ENCODE data around the gene SPACDR.
"Not testable (repeated sequence)": the region's sequence is repeated elsewhere in the genome, so short reads cannot be mapped to it uniquely, and the experiment has no call there.

SPACDR gene

GRCh38 chr7:100464210-100464660 is at the start of gene SPACDR:
SPACDR (minus strand) TSS chr7:100464260; CDS start chr7:100464025, 235 bp downstream.
- no peak for DNase-seq (ENCODE audit: low spot score)

GRCh38 chr7:100513212-100513810 is 49.3 kb upstream of the SPACDR start:
- no peak for DNase-seq (ENCODE audit: low spot score)

- DNase-seq (ENCODE audit: low spot score) = peak; percentile 81
Measured at GRCh38 chr7:100510437-100511239, 46.6 kb upstream of the SPACDR start.

GRCh38 chr7:100509231-100509630 is 45.2 kb upstream of the SPACDR start:
- no peak for DNase-seq (ENCODE audit: low spot score)

- no peak for DNase-seq (ENCODE audit: low spot score)
Measured at GRCh38 chr7:100506356-100506923, 42.4 kb upstream of the SPACDR start.

GRCh38 chr7:100504887-100505611 is 41.0 kb upstream of the SPACDR start:
- DNase-seq (ENCODE audit: low spot score) = no peak

GRCh38 chr7:100504031-100504430 is 40.0 kb upstream of the SPACDR start:
- not testable (repeated sequence) for DNase-seq (ENCODE audit: low spot score)

GRCh38 chr7:100500743-100501142 is 36.7 kb upstream of the SPACDR start:
- not testable (repeated sequence) for DNase-seq (ENCODE audit: low spot score)

GRCh38 chr7:100496509-100496908 is 32.4 kb upstream of the SPACDR start:
- DNase-seq (ENCODE audit: low spot score) = no peak

- peak; percentile 52 for DNase-seq (ENCODE audit: low spot score)
Measured at GRCh38 chr7:100493476-100494264, 29.6 kb upstream of the SPACDR start.

- DNase-seq (ENCODE audit: low spot score) = no peak
Measured at GRCh38 chr7:100492738-100493475, 28.8 kb upstream of the SPACDR start.

- no peak for DNase-seq (ENCODE audit: low spot score)
Measured at GRCh38 chr7:100491192-100491578, 27.1 kb upstream of the SPACDR start.

- DNase-seq (ENCODE audit: low spot score) = no peak
Measured at GRCh38 chr7:100490483-100491191, 26.6 kb upstream of the SPACDR start.

- peak; percentile 91 for DNase-seq (ENCODE audit: low spot score)
Measured at GRCh38 chr7:100489824-100490223, 25.8 kb upstream of the SPACDR start.

GRCh38 chr7:100489121-100489520 is 25.1 kb upstream of the SPACDR start:
- DNase-seq (ENCODE audit: low spot score) = no peak

- DNase-seq (ENCODE audit: low spot score) = no peak
Measured at GRCh38 chr7:100488333-100489095, 24.5 kb upstream of the SPACDR start.

- peak; percentile 69 for DNase-seq (ENCODE audit: low spot score)
Measured at GRCh38 chr7:100486753-100487446, 22.8 kb upstream of the SPACDR start.

GRCh38 chr7:100486111-100486636 is 22.1 kb upstream of the SPACDR start:
- DNase-seq (ENCODE audit: low spot score) = no peak

GRCh38 chr7:100485471-100485876 is 21.4 kb upstream of the SPACDR start:
- no peak for DNase-seq (ENCODE audit: low spot score)
